Bone marrow (tissue), 2 donors: ENCODE measurements around the gene GSTM1.
"Not testable (repeated sequence)": the region's sequence is repeated elsewhere in the genome, so short reads cannot be mapped to it uniquely, and the experiment has no call there.

Source experiments
- DNase-seq, 2 donors: peaks; one replicate each; lab custom pipeline; 2025; lab: John Stamatoyannopoulos, UW

GSTM1 gene

GRCh38 chr1:109659997-109660690 is 27.5 kb upstream of the GSTM1 start:
- DNase-seq, result no peak

GRCh38 chr1:109660691-109661026 is 27.0 kb upstream of the GSTM1 start:
- DNase-seq, result not testable (repeated sequence)

GRCh38 chr1:109661391-109661790 is 26.2 kb upstream of the GSTM1 start:
- DNase-seq, result no peak

GRCh38 chr1:109664671-109665070 is 22.9 kb upstream of the GSTM1 start:
- DNase-seq, result no peak

- peak; percentile 40 to 80 for DNase-seq
These were observed 20.0 kb upstream of the GSTM1 start, which contains the start of gene GSTM2 for GRCh38 chr1:109667452-109668122. GSTM2 (plus strand) TSS chr1:109668057; CDS start chr1:109668116, 59 bp downstream.

GRCh38 chr1:109668123-109668775 is 19.4 kb upstream of the GSTM1 start:
- no peak for DNase-seq

GRCh38 chr1:109669246-109669948 is 18.2 kb upstream of the GSTM1 start:
- DNase-seq, result no peak

GRCh38 chr1:109669949-109670302 is 17.7 kb upstream of the GSTM1 start:
- not testable (repeated sequence) for DNase-seq

- DNase-seq, result no peak
These were observed 16.6 kb upstream of the GSTM1 start for GRCh38 chr1:109671067-109671466.

GRCh38 chr1:109673861-109674260 is 13.8 kb upstream of the GSTM1 start:
- DNase-seq, result not testable (repeated sequence)

- not testable (repeated sequence) for DNase-seq
These were observed 10.8 kb upstream of the GSTM1 start for GRCh38 chr1:109676683-109677381.

GRCh38 chr1:109677459-109677858 is 10.2 kb upstream of the GSTM1 start:
- DNase-seq, result no peak

GRCh38 chr1:109678637-109679036 is 9.0 kb upstream of the GSTM1 start:
- not testable (repeated sequence) for DNase-seq

GRCh38 chr1:109684777-109685176 is 2.8 kb upstream of the GSTM1 start:
- DNase-seq, result not testable (repeated sequence)

- DNase-seq, result not testable (repeated sequence)
These were observed 2.2 kb upstream of the GSTM1 start for GRCh38 chr1:109685399-109685798.

- DNase-seq, result not testable (repeated sequence)
These were observed 1.7 kb upstream of the GSTM1 start for GRCh38 chr1:109685890-109686289.

- not testable (repeated sequence) for DNase-seq
These were observed 508 bp upstream of the GSTM1 start for GRCh38 chr1:109687109-109687508.

- no peak for DNase-seq
These were observed 2.3 kb downstream of the GSTM1 start for GRCh38 chr1:109689844-109690405.

GRCh38 chr1:109691759-109692158 is 4.1 kb downstream of the GSTM1 start:
- no peak for DNase-seq

GRCh38 chr1:109694400-109694799 is 6.8 kb downstream of the GSTM1 start:
- DNase-seq, result not testable (repeated sequence)

- DNase-seq, result not testable (repeated sequence)
These were observed 7.5 kb downstream of the GSTM1 start for GRCh38 chr1:109695138-109695537.
